ENCODE results near the gene FBXO2.

DNA sequence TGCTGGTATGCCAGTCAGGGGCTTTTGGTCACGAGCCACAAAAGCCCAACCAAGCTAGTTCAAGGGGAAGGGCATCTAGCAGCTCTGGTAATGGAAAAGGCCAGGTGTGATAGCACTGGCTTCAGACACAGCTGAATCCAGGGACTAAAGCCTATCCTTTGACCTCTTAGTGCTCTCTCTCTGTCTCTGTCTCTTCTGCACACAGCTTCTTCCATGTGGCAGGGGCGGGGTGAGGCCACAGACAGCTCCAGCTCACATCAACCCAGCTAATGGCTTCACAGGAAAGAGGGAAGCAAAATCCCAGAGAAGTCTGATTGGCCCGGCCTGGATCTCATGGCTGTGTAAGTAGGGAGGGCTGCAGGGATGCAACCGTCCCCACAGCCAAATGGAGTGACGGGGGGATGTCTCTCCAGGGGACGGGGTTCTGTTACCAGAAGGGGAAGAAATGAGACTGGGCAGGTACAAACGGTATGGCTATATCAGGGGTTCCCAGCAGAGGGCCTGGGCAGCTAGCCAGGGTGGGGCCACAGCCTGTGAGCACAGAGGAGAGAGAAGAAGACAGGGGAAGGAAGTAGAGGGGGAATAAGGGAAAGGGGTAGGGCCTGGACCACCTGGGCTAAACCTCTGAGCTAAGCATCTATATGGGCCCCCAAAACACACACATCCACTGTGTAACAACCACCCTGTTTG, 42.4 kb downstream of the FBXO2 start:
- TF ChIP-seq POLR2A (IDR thresholded peaks at IDR 0.05; ENCODE audit: low read depth, low read length) (no peak), POLR2AphosphoS5 (IDR thresholded peaks at IDR 0.05; ENCODE audit: low read depth, low read length) (no peak), TAF1 (IDR thresholded peaks at IDR 0.05; ENCODE audit: borderline replicate concordance, low read depth, low read length) (no peak)
